ENCODE results near the gene UPF3B.
A peak's percentile ranks its signal among the peaks of the same experiment; 100 is the strongest.
"Not testable (repeated sequence)": the region's sequence is repeated elsewhere in the genome, so short reads cannot be mapped to it uniquely, and the experiment has no call there.

UPF3B gene

DNA sequence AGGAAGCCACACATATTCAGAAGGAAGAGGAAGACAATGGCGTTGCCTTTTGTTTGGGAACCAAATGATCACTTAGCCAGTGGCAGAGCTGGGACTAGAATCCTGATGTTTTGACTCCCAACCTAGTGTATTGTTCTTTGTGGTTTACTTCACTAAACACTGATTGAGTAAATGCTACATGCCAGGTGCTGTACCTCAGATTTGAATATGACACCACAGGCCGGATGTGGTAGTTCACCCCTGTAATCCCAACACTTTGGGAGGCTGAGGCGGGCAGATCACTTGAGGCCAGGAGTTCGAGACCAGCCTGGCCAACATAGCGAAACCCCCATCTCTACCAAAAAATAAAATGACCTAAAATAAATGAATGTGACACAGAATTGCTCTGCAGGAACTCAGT lies 27.3 kb upstream of the UPF3B start:
- Histone ChIP-seq H3K4me3 (ENCODE audit: low read length) (no peak overlapping the region), H3K9me3 (ENCODE audit: insufficient read depth, low read depth, low read length) (no peaks in the 10 kb centered on the region), H3K4me1 (ENCODE audit: insufficient read depth, low read length) (no peaks in the 10 kb centered on the region), H3K36me3 (ENCODE audit: insufficient read depth, low read length) (peaks cover 18% of the 10 kb centered on the region), H3K9ac (ENCODE audit: low read depth, low read length) (no peak overlapping the region), H3K27me3 (ENCODE audit: insufficient read depth, low read length) (no peaks in the 10 kb centered on the region), H3K27ac (ENCODE audit: low read depth, low read length) (no peak overlapping the region)
- 95% methylated on average over 4 of the region's 5 CpGs for WGBS

GRCh38 chrX:119878740-119879139 lies 26.0 kb upstream of the UPF3B start:
- H3K9me3 ChIP-seq (ENCODE audit: insufficient read depth, low read depth, low read length), result no peaks in the 10 kb centered on the region
- H3K4me1 ChIP-seq (ENCODE audit: insufficient read depth, low read length), result no peaks in the 10 kb centered on the region
- peaks cover 23% of the 10 kb centered on the region for H3K36me3 ChIP-seq (ENCODE audit: insufficient read depth, low read length)
- no peaks in the 10 kb centered on the region for H3K27me3 ChIP-seq (ENCODE audit: insufficient read depth, low read length)
- no peak overlapping the region for H3K27ac ChIP-seq (ENCODE audit: low read depth, low read length)
- WGBS, result no CpG with 5 or more reads among the region's 2 CpGs
- no peak overlapping the region for H3K4me3 ChIP-seq (ENCODE audit: low read length)
- no peak overlapping the region for H3K9ac ChIP-seq (ENCODE audit: low read depth, low read length)

DNA sequence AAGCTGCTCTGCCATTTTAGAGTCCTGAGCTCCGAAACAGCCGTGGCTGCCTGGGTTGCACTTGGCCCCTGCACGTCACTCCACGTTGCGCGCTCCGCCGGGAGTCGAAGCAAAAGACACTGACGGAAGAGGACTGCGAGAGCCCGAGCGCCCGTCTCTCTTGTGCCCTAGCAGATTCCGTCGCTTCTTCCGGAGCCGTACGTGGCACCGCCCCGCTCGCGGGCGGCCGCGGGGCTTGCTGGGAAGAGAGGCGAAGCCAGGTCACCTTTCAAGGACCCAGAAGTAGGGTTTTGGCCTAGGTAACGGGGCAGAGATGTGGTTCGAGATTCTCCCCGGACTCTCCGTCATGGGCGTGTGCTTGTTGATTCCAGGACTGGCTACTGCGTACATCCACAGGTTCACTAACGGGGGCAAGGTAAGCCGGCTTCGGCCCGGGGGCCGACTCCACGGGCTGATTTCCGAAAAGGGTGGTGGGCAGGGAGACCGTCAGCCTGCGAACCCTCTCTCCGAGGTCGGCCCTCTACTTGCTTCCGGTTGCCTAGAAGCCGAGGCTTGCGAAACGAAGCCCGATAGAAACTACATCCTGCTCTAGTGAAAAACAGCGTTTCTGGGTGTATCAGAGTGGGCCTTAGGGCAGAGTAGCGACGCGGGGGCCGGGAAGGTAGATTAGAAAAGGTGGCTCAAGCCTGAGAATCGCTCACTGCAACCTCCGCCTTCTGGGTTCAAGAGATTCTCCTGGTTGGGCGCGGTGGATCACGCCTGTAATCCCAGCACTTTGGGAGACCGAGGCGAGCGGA lies 19.0 kb upstream of the UPF3B start, which contains the start of the genes NDUFA1 and RNF113A:
NDUFA1 (plus strand) TSS at position 234 of the 797 bp plus-strand sequence; CDS start at position 314, 80 bp downstream.
RNF113A (minus strand) TSS at position 135 of the 797 bp plus-strand sequence; CDS start at position 15, 120 bp downstream.
- H3K27me3 ChIP-seq (ENCODE audit: insufficient read depth, low read length), result no peaks in the 10 kb centered on the region
- no peaks in the 10 kb centered on the region for H3K9me3 ChIP-seq (ENCODE audit: insufficient read depth, low read depth, low read length)
- peak within 1 kb of the TSS; percentile 77 for H3K9ac ChIP-seq (ENCODE audit: low read depth, low read length)
- peak within 1 kb of the TSS; percentile 91 for H3K4me3 ChIP-seq (ENCODE audit: low read length)
- no peaks in the 10 kb centered on the region for H3K4me1 ChIP-seq (ENCODE audit: insufficient read depth, low read length)
- H3K36me3 ChIP-seq (ENCODE audit: insufficient read depth, low read length), result peaks cover 16% of the 10 kb centered on the region
- under 1% methylated on average over 62 of the region's 62 CpGs for WGBS
- peak within 1 kb of the TSS; percentile 93 for H3K27ac ChIP-seq (ENCODE audit: low read depth, low read length)

DNA sequence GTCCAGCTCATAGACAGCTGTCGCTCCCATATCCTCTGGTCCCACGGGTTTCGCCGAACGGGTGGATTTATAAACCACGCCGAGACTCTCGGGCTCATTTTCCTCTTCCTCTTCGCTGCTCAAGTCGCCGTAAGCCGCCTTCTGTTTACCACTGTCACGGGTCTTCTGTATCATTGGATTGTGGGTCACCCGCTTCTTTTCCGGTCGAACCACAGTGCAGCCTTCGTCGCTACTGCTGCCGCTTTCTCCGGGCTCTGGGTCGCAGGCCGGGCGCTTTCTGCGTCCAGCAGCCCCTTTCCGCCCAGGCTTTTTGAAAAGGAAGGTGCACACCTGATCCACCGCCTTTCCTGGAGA lies 18.5 kb upstream of the UPF3B start:
- no peaks in the 10 kb centered on the region for H3K9me3 ChIP-seq (ENCODE audit: insufficient read depth, low read depth, low read length)
- peak overlapping the region; percentile 77 for H3K9ac ChIP-seq (ENCODE audit: low read depth, low read length)
- peak overlapping the region; percentile 93; the same call in 1 of the 2 replicates for H3K27ac ChIP-seq (ENCODE audit: low read depth, low read length)
- H3K36me3 ChIP-seq (ENCODE audit: insufficient read depth, low read length), result peaks cover 12% of the 10 kb centered on the region
- WGBS, result under 1% methylated on average over 26 of the region's 26 CpGs
- peak overlapping the region; percentile 91 for H3K4me3 ChIP-seq (ENCODE audit: low read length)
- no peaks in the 10 kb centered on the region for H3K4me1 ChIP-seq (ENCODE audit: insufficient read depth, low read length)
- no peaks in the 10 kb centered on the region for H3K27me3 ChIP-seq (ENCODE audit: insufficient read depth, low read length)

- 4% methylated on average over 25 of the region's 25 CpGs for WGBS
Measured at GRCh38 chrX:119870626-119871131, 17.9 kb upstream of the UPF3B start.

DNA sequence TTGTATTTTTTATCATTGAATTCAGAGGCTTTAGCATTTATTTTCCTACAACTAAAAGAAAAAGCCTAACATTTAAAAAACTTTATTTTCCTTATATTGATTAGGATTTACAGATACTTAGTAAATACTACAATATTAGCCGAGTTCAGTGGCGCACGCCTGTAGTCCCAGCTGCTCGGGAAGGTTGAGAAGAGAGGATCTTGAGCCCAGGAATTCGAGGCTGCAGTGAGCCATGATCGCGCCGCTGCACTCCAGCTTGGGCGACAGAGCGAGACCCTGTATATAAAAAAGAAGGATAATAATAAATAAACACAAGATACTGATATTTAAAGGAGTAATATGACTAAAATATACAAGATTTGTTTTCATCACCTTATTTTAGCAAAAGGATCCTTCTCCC lies 681 bp upstream of the UPF3B start:
- H3K27me3 ChIP-seq (ENCODE audit: insufficient read depth, low read length), result no peaks in the 10 kb centered on the region
- no peaks in the 10 kb centered on the region for H3K4me1 ChIP-seq (ENCODE audit: insufficient read depth, low read length)
- peak overlapping the region; percentile 66 for H3K9ac ChIP-seq (ENCODE audit: low read depth, low read length)
- peaks cover 30% of the 10 kb centered on the region for H3K36me3 ChIP-seq (ENCODE audit: insufficient read depth, low read length)
- H3K9me3 ChIP-seq (ENCODE audit: insufficient read depth, low read depth, low read length), result no peaks in the 10 kb centered on the region
- WGBS, result 58% methylated on average over 5 of the region's 10 CpGs
- H3K4me3 ChIP-seq (ENCODE audit: low read length), result peak overlapping the region; percentile 99
- H3K27ac ChIP-seq (ENCODE audit: low read depth, low read length), result peak overlapping the region; percentile 45

More at GRCh38 chrX:119870626-119871131, 17.9 kb upstream of the UPF3B start:
- peak overlapping the region; percentile 77 for H3K9ac ChIP-seq (ENCODE audit: low read depth, low read length)
- H3K27me3 ChIP-seq (ENCODE audit: insufficient read depth, low read length), result no peaks in the 10 kb centered on the region
- H3K27ac ChIP-seq (ENCODE audit: low read depth, low read length), result no peak overlapping the region
- H3K4me3 ChIP-seq (ENCODE audit: low read length), result peak overlapping the region; percentile 91
- peaks cover 8% of the 10 kb centered on the region for H3K36me3 ChIP-seq (ENCODE audit: insufficient read depth, low read length)
- H3K9me3 ChIP-seq (ENCODE audit: insufficient read depth, low read depth, low read length), result no peaks in the 10 kb centered on the region
- no peaks in the 10 kb centered on the region for H3K4me1 ChIP-seq (ENCODE audit: insufficient read depth, low read length)

GRCh38 chrX:119833905-119834304 lies 18.9 kb downstream of the UPF3B start:
- H3K9ac ChIP-seq (ENCODE audit: low read depth, low read length), result no peak overlapping the region

DNA sequence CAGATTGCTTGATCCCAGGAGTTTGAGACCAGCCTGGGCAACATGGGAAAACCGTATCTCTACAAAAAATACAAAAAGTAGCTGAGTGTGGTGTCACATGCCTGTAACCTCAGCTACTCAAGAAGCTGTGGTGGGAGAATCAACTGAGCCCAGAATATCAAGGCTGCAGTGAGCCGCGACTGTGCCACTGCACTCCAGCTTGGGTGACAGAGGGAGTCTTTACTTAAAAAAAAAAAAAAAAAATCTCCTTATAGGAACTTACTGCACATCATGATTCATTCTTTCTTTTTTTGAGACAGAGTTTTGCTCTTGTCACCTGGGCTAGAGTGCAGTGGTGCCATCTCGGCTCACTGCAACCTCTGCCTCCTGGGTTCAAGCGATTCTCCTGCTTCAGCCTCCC lies 24.3 kb downstream of the UPF3B start:
- no peaks in the 10 kb centered on the region for H3K27me3 ChIP-seq (ENCODE audit: insufficient read depth, low read length)
- WGBS, result 94% methylated on average over 5 of the region's 5 CpGs
- H3K27ac ChIP-seq (ENCODE audit: low read depth, low read length), result no peak overlapping the region
- H3K9ac ChIP-seq (ENCODE audit: low read depth, low read length), result no peak overlapping the region
- H3K9me3 ChIP-seq (ENCODE audit: insufficient read depth, low read depth, low read length), result no peaks in the 10 kb centered on the region
- no peak overlapping the region for H3K4me3 ChIP-seq (ENCODE audit: low read length)
- peaks cover 34% of the 10 kb centered on the region for H3K36me3 ChIP-seq (ENCODE audit: insufficient read depth, low read length)
- no peaks in the 10 kb centered on the region for H3K4me1 ChIP-seq (ENCODE audit: insufficient read depth, low read length)

More at GRCh38 chrX:119833905-119834304, 18.9 kb downstream of the UPF3B start:
- WGBS, result 94% methylated on average over 3 of the region's 3 CpGs
- H3K27me3 ChIP-seq (ENCODE audit: insufficient read depth, low read length), result no peaks in the 10 kb centered on the region
- H3K36me3 ChIP-seq (ENCODE audit: insufficient read depth, low read length), result peaks cover 78% of the 10 kb centered on the region
- H3K4me1 ChIP-seq (ENCODE audit: insufficient read depth, low read length), result no peaks in the 10 kb centered on the region
- H3K27ac ChIP-seq (ENCODE audit: low read depth, low read length), result no peak overlapping the region
- H3K4me3 ChIP-seq (ENCODE audit: low read length), result no peak overlapping the region
- H3K9me3 ChIP-seq (ENCODE audit: insufficient read depth, low read depth, low read length), result no peaks in the 10 kb centered on the region

DNA sequence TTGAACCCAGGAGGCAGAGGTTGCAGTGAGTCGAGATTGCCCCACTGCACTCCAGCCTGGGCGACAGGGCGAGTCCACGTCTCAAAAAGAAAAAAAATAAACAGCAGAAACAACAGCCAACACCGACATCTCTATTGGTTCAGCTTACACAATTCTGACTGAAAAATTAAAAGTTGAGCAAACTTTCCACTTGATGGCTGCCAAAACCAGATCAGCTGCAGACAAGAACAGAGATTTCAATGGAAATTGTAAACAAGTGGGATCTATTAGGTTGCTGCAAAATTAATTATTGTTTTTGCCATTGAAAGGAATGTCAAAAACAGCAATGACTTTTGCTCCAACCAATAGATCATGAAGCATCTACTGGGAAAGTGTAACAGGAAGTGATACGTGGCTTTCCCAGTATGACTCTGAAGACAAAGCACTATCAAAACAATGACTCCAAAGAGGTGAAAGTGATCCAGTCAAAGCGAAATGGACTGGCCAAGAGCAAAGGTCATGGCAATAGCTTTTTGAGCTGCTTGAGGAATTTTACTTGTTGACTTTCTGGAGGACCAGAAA lies 26.3 kb downstream of the UPF3B start:
- WGBS, result 83% methylated on average over 7 of the region's 7 CpGs
- Histone ChIP-seq H3K9me3 (ENCODE audit: insufficient read depth, low read depth, low read length) (no peaks in the 10 kb centered on the region), H3K4me3 (ENCODE audit: low read length) (no peak overlapping the region)

GRCh38 chrX:119824221-119824620 lies 28.5 kb downstream of the UPF3B start:
- not testable (repeated sequence) for H3K4me1 ChIP-seq (ENCODE audit: insufficient read depth, low read length)
- no CpG with 5 or more reads among the region's 5 CpGs for WGBS

More for the DNA sequence above, 26.3 kb downstream of the UPF3B start:
- Histone ChIP-seq H3K4me1 (ENCODE audit: insufficient read depth, low read length) (no peaks in the 10 kb centered on the region), H3K9ac (ENCODE audit: low read depth, low read length) (no peak overlapping the region), H3K27me3 (ENCODE audit: insufficient read depth, low read length) (no peaks in the 10 kb centered on the region), H3K27ac (ENCODE audit: low read depth, low read length) (no peak overlapping the region), H3K36me3 (ENCODE audit: insufficient read depth, low read length) (peaks cover 17% of the 10 kb centered on the region)

GRCh38 chrX:119821703-119822102 lies 31.1 kb downstream of the UPF3B start:
- H3K27ac ChIP-seq (ENCODE audit: low read depth, low read length); H3K4me1 ChIP-seq (ENCODE audit: insufficient read depth, low read length); H3K36me3 ChIP-seq (ENCODE audit: insufficient read depth, low read length); H3K9ac ChIP-seq (ENCODE audit: low read depth, low read length); H3K27me3 ChIP-seq (ENCODE audit: insufficient read depth, low read length); H3K9me3 ChIP-seq (ENCODE audit: insufficient read depth, low read depth, low read length); H3K4me3 ChIP-seq (ENCODE audit: low read length): not testable (repeated sequence)
- WGBS, result 90% methylated on average over 2 of the region's 3 CpGs

More at GRCh38 chrX:119824221-119824620, 28.5 kb downstream of the UPF3B start:
- not testable (repeated sequence) for H3K27ac ChIP-seq (ENCODE audit: low read depth, low read length); H3K4me3 ChIP-seq (ENCODE audit: low read length); H3K9me3 ChIP-seq (ENCODE audit: insufficient read depth, low read depth, low read length); H3K27me3 ChIP-seq (ENCODE audit: insufficient read depth, low read length); H3K9ac ChIP-seq (ENCODE audit: low read depth, low read length); H3K36me3 ChIP-seq (ENCODE audit: insufficient read depth, low read length)

All from HUES64 (cell line).